Kidney epithelial cell (primary cell): ENCODE data around the gene DHFR2. TPM values are rescaled to one million over a fixed set of nuclear protein-coding genes. Genes with fewer than 3 reads are reported as not detected.
"Not testable (repeated sequence)": the region's sequence is repeated elsewhere in the genome, so short reads cannot be mapped to it uniquely, and the experiment has no call there.

Source experiments
- DNase-seq: peaks from one replicate; pipeline ENCODE4 v3.0.0-alpha.2; 2010; ENCODE audit warnings: low read depth
- H3K27me3 ChIP-seq: 2 replicates; pipeline ENCODE4 v1.6.0; 2011; ENCODE audit warnings: low read length; ENCODE audit not compliant: control insufficient read depth, insufficient read depth
- H3K36me3 ChIP-seq: 2 replicates; pipeline ENCODE4 v1.5.1; 2011; ENCODE audit warnings: low read length; ENCODE audit not compliant: control insufficient read depth, insufficient read depth
- H3K4me3 ChIP-seq: 2 replicates; pipeline ENCODE4 v1.5.1; 2011; ENCODE audit warnings: low read depth, mild to moderate bottlenecking, control low read depth, low read length
- total RNA-seq: library from RNA; depleted of rRNA; stranded (reverse); fragments of >200 nt; gene quantifications from 2 replicates; pipeline ENCODE4 v1.2.3, GENCODE V29; 2015
- TF ChIP-seq, protein P1 (sequence below): IDR thresholded peaks from 2 replicates; pipeline ENCODE4 v1.5.1; 2011; ENCODE audit warnings: mild to moderate bottlenecking, moderate library complexity, low read length, control low read depth, inconsistent platforms; ENCODE audit not compliant: insufficient read depth, poor library complexity, severe bottlenecking

Gene DHFR2
- 2.1 and 2.6 TPM in 2 replicates for total RNA-seq

DNA sequence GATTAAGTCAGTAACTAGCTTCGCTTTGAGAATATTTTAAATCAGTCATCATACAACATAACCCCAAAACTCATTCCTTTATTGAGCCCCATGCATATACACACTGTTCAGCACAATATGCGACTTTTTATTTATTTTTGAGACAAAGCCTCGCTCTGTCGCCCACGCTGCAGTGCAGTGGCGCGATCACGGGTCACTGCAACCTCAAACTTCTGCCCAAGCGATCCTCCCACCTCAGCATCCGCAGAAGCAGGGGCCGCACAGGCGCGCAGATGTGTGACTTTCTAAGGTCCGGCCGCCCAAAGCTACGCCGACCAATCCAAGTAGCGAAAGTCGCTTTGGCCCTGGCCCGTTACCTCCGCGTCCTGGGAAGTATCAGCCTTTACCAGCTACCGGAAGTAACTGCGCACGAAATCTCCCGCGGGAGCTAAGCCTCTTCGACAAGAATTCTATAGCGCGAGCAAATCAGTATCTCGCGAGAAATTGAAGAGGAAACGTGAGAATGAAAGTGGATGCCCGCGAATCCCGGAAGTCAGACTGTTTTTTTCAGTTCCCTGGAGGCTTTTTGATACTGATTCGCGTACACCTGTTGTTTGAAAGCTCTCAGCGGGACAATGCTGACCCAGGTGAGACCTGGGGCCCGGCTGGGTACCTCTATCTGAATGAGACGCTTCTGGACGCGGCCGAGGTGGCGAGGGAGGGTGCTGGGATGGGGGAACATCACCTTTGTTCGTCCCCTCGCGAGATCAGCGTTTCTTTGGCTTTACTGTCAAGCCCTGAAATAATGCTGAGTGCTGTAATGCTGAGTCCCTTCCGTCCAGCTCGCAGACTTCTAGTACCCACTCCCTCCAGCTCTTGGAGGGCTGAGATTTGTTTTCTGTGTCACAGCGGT is at the start of gene DHFR2, which contains the start of gene NSUN3:
Gene DHFR2 (minus strand): TSS at position 404 of the 892 bp plus-strand sequence. CDS start 1,405 bp downstream, outside the sequence.
Gene NSUN3 (plus strand): TSS at position 549 of the 892 bp plus-strand sequence. CDS start 66 bp downstream, at position 615.
- TF ChIP-seq, protein P1, sequence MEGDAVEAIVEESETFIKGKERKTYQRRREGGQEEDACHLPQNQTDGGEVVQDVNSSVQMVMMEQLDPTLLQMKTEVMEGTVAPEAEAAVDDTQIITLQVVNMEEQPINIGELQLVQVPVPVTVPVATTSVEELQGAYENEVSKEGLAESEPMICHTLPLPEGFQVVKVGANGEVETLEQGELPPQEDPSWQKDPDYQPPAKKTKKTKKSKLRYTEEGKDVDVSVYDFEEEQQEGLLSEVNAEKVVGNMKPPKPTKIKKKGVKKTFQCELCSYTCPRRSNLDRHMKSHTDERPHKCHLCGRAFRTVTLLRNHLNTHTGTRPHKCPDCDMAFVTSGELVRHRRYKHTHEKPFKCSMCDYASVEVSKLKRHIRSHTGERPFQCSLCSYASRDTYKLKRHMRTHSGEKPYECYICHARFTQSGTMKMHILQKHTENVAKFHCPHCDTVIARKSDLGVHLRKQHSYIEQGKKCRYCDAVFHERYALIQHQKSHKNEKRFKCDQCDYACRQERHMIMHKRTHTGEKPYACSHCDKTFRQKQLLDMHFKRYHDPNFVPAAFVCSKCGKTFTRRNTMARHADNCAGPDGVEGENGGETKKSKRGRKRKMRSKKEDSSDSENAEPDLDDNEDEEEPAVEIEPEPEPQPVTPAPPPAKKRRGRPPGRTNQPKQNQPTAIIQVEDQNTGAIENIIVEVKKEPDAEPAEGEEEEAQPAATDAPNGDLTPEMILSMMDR = no peak
- Histone ChIP-seq H3K27me3 (no peaks in the 10 kb centered on the region), H3K36me3 (peaks cover 3% of the 10 kb centered on the region), H3K4me3 (peak within 1 kb of the TSS; percentile 76)
- DNase-seq = peak; percentile 93

DNA sequence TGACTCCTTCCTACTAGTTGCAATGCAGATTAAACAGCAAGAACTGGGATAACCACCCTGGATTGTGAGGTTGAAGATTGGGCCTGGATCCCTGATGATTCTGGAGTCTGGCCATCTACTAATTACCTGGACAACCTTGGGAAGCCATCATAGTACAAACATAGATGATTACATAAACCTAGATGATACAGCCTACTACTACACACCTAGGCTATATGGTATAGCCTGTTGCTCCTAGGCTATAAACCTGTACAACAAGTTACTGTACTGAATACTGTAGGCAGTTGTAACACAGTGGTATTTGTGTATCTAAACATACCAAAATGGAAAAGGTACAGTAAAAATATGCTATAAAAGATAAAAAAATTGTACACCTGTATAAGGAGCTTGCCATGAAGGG is 48.1 kb upstream of the DHFR2 start:
- Histone ChIP-seq H3K27me3 (no peaks in the 10 kb centered on the region), H3K4me3 (no peak overlapping the region), H3K36me3 (no peaks in the 10 kb centered on the region)
- TF ChIP-seq, protein P1 = no peak
- no peak for DNase-seq

DNA sequence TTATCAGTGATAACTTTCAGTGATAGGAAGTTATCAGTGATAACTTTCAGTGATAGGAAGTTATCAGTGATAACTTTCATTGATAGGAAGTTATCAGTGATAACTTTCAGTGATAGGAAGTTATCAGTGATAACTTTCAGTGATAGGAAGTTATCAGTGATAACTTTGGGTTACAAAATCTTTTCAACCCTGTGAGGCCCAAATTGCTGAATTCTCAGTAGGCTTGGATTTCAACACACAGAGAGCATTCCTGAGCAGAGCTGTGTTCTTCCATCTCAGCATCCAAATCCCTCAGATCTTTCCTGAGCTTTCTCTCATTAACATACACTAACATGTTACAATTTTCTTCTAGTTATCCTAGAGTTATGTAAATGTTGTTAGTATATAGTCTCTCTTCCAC is 47.5 kb upstream of the DHFR2 start:
- H3K4me3 ChIP-seq, DNase-seq, H3K36me3 ChIP-seq, H3K27me3 ChIP-seq: not testable (repeated sequence)

DNA sequence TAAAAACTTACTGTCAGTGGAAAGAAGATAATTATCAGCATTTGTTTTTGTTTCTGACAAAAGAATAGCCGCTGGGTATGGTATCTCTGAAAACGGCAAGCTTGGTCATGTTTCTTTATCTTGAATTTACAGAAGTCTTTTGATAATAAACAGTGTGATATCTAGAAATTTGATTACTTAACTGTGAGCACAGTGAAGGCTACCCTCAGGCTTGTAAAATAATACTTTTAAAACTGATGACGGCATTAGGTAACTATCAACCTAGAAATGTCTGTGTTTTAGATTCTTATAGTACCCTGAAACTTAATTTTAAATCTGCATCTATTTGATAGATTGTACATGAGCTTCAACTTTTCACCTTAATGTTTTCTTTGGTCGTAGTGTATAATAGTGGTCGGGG is 43.6 kb upstream of the DHFR2 start:
- DNase-seq = no peak
- H3K27me3 ChIP-seq = no peaks in the 10 kb centered on the region
- no peaks in the 10 kb centered on the region for H3K36me3 ChIP-seq
- no peak overlapping the region for H3K4me3 ChIP-seq
- TF ChIP-seq, protein P1 = no peak

DNA sequence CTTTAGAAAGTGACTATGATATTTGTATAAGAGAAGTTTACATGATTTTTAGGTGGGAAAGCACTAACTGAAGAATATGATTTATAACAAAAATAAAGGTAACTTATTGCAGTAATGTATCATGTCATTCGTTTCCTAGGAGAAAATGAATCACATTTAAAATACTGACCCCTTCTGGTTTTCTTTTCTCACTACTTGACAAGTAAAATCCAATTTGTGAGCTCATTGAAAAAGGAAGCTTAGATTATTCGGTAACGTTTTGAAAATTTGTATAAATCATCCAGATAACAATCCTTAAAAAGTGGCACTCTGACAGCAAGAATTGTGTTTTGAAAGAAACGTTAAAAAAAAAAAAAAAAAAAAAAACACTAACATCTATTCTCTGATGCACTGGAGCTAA is 39.1 kb upstream of the DHFR2 start:
- Histone ChIP-seq H3K36me3 (no peaks in the 10 kb centered on the region), H3K27me3 (no peaks in the 10 kb centered on the region), H3K4me3 (no peak overlapping the region)
- DNase-seq = no peak
- TF ChIP-seq, protein P1 = no peak

DNA sequence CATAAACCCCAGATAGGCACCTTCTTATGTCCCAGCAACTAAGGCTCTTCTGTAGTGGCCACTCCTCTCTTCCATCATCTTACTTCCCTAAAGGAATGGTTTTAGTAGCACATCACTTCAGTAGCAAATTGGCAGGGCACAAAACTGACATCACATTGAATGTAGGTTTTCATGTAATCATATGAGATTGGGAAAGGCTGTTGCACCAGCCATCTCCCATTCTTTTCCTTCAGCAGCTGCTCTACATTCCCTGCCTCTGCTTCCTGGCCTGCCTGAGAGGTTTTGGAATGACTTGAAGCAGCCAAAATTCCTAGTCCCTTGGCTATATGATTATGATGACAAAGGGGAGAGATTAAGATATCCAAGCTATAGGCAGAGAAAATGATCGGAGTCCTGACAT is 36.6 kb upstream of the DHFR2 start:
- TF ChIP-seq, protein P1 = no peak
- DNase-seq = no peak
- peaks cover 1% of the 10 kb centered on the region for H3K36me3 ChIP-seq
- H3K4me3 ChIP-seq = no peak overlapping the region
- H3K27me3 ChIP-seq = no peaks in the 10 kb centered on the region
